Osteoblast (primary cell): ENCODE measurements around the gene TRIM28. TPM values are rescaled to one million over a fixed set of nuclear protein-coding genes. Genes with fewer than 3 reads are reported as not detected.

Source experiments
- DNase-seq: peaks from one replicate; pipeline ENCODE4 v3.0.0; 2011; ENCODE audit warnings: low spot score, mixed read lengths; ENCODE audit not compliant: insufficient read length; ENCODE audit errors: missing footprints
- H2AFZ ChIP-seq: 2 replicates; pipeline ENCODE4 v1.6.0; 2011; ENCODE audit warnings: mild to moderate bottlenecking, low read length
- H3K27ac ChIP-seq: 2 replicates; pipeline ENCODE4 v1.5.1; 2011; ENCODE audit warnings: mild to moderate bottlenecking, low read depth, low read length, moderate library complexity
- H3K27me3 ChIP-seq: 2 replicates; pipeline ENCODE4 v1.6.0; 2012; ENCODE audit warnings: mild to moderate bottlenecking, control low read depth, inconsistent platforms, low read length, moderate library complexity; ENCODE audit not compliant: insufficient read depth
- H3K36me3 ChIP-seq: 2 replicates; pipeline ENCODE4 v1.5.1; 2011; ENCODE audit warnings: mild to moderate bottlenecking, low read length, control low read depth, moderate library complexity; ENCODE audit not compliant: insufficient read depth
- H3K4me1 ChIP-seq: 2 replicates; pipeline ENCODE4 v1.5.1; 2011; ENCODE audit warnings: mild to moderate bottlenecking, low read length, control low read depth, moderate library complexity; ENCODE audit not compliant: insufficient read depth
- H3K4me2 ChIP-seq: 2 replicates; pipeline ENCODE4 v1.6.0; 2011; ENCODE audit warnings: mild to moderate bottlenecking, low read length; ENCODE audit not compliant: insufficient read depth
- H3K4me3 ChIP-seq: fragments of 200-600 bp; sonication (generic); 3 replicates; pipeline ENCODE4 v1.5.1; 2012; ENCODE audit warnings: mild to moderate bottlenecking, low read length, inconsistent platforms; ENCODE audit not compliant: insufficient read depth
- H3K79me2 ChIP-seq: 2 replicates; pipeline ENCODE4 v1.6.0; 2012; ENCODE audit warnings: mild to moderate bottlenecking, low read length, control low read depth, inconsistent platforms; ENCODE audit not compliant: insufficient read depth
- H3K9me3 ChIP-seq: 2 replicates; pipeline ENCODE4 v1.5.1; 2011; ENCODE audit warnings: low read depth, low read length, control low read depth
- H4K20me1 ChIP-seq: 2 replicates; pipeline ENCODE4 v1.6.0; 2012; ENCODE audit warnings: mild to moderate bottlenecking, low read length, control low read depth; ENCODE audit not compliant: insufficient read depth
- CTCF ChIP-seq: IDR thresholded peaks from 2 replicates; pipeline ENCODE4 v1.5.1; 2011; ENCODE audit warnings: mild to moderate bottlenecking, low read depth, low read length, moderate library complexity; ENCODE audit errors: extremely low read depth
- total RNA-seq: library from RNA; depleted of rRNA; stranded (reverse); fragments of >200 nt; gene quantifications from 2 replicates; pipeline ENCODE4 v1.2.3, GENCODE V29; 2012

Gene TRIM28
- total RNA-seq, 1 donor, result 224 TPM

- peak overlapping the region; percentile 68 for H3K4me3 ChIP-seq
- H3K9me3 ChIP-seq, result no peaks in the 10 kb centered on the region
- peaks cover 45% of the 10 kb centered on the region for H3K79me2 ChIP-seq
- peaks cover 9% of the 10 kb centered on the region for H3K36me3 ChIP-seq
- DNase-seq, result peak; percentile 99
- no peaks in the 10 kb centered on the region for H3K27me3 ChIP-seq
- peak overlapping the region; percentile 77 for H3K4me2 ChIP-seq
- peaks cover 10% of the 10 kb centered on the region for H3K4me1 ChIP-seq
- H4K20me1 ChIP-seq, result peaks cover 24% of the 10 kb centered on the region
- TF ChIP-seq CTCF, result peak; percentile 79
- peak overlapping the region; percentile 48 for H3K27ac ChIP-seq
- H2AFZ ChIP-seq, result peak overlapping the region; percentile 56
Observed at GRCh38 chr19:58513694-58514563, 29.9 kb upstream of the TRIM28 start.

- no peak for TF ChIP-seq CTCF
- H3K4me2 ChIP-seq, result peak overlapping the region; percentile 77
- DNase-seq, result peak; percentile 73
- peaks cover 10% of the 10 kb centered on the region for H3K4me1 ChIP-seq
- peaks cover 9% of the 10 kb centered on the region for H3K36me3 ChIP-seq
- H3K9me3 ChIP-seq, result no peaks in the 10 kb centered on the region
- H3K27ac ChIP-seq, result no peak overlapping the region
- peaks cover 45% of the 10 kb centered on the region for H3K79me2 ChIP-seq
- no peaks in the 10 kb centered on the region for H3K27me3 ChIP-seq
- no peak overlapping the region for H2AFZ ChIP-seq
- H4K20me1 ChIP-seq, result peaks cover 24% of the 10 kb centered on the region
- H3K4me3 ChIP-seq, result peak overlapping the region; percentile 68
Observed at GRCh38 chr19:58514564-58515022, 29.3 kb upstream of the TRIM28 start.

- DNase-seq, result no peak
Observed at GRCh38 chr19:58515259-58515658, 28.6 kb upstream of the TRIM28 start.

More at GRCh38 chr19:58515259-58515658, 28.6 kb upstream of the TRIM28 start:
- Histone ChIP-seq H3K79me2 (peaks cover 45% of the 10 kb centered on the region), H2AFZ (no peak overlapping the region), H3K4me1 (peaks cover 11% of the 10 kb centered on the region), H3K9me3 (no peaks in the 10 kb centered on the region), H3K27me3 (no peaks in the 10 kb centered on the region), H4K20me1 (peaks cover 24% of the 10 kb centered on the region), H3K4me3 (no peak overlapping the region), H3K4me2 (no peak overlapping the region), H3K27ac (no peak overlapping the region), H3K36me3 (peaks cover 9% of the 10 kb centered on the region)
- no peak for TF ChIP-seq CTCF
